Renal cortical epithelial cell (primary cell): Measurements from ENCODE around the gene DLG2. TPM values are rescaled to one million over a fixed set of nuclear protein-coding genes. Genes with fewer than 3 reads are reported as not detected.

ENCODE experiments used
- DNase-seq: peaks from one replicate; pipeline ENCODE4 v3.0.0-alpha.2; 2011; ENCODE audit warnings: low read depth
- total RNA-seq: library from RNA; depleted of rRNA; stranded (reverse); fragments of >200 nt; gene quantifications from 2 replicates; pipeline ENCODE4 v1.2.3, GENCODE V29; 2014

DLG2 gene
- total RNA-seq, 1 donor from 2014 or later: 0.85 TPM

DNA sequence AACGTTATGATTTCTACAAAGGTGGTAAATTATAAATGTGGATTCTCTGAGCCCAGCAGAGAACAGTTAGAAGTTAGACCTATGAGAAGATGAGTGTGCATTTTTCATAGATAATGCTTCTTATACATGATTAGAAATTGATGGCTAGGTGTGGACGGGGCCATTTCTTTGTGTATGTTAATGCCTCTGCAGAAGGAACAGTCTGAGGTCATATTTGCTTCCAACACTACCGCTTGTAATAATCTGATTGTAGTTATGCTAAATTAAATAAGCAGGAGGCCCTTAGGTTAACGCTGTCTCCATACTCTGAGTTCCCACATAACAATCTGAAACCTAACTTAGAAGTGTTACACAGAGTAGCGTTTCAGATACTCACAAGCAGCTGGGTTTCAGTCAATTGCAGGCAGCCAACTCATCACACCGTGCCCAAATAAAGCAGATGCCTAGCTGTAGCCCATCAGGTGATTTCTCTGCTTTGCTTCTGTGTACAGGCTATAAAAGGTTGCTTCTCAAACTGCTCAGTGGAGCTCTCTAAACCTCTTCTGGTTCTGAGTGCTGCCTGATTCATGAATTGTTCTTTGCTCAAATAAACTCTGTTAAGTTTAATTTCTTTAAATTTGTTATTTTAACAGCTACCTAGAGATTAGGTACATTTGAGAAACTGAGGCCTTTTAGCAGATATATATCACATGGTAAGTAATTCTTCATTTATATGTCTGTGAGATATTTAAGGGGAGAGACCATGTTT lies 1702.2 kb downstream of the DLG2 start:
- no peak for DNase-seq

DNA sequence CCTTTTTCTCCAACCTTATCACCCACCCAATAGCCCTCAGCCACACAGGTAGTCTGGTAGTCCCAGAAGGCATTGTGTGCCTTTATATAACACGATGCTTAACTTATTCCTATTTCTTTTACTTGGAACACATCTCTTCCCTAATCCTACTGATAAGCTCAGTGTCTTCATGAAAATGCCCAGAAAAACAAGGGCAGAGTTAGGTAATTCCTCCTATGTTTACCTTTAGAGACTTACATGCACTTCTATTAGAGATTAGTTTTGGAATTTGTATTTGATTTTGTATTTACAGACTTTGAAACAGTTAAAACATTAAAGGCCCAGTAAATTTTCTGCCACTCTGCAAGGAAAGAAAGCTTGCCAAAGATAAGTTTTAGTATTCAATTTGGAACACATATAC lies 1703.2 kb downstream of the DLG2 start:
- DNase-seq: no peak

DNA sequence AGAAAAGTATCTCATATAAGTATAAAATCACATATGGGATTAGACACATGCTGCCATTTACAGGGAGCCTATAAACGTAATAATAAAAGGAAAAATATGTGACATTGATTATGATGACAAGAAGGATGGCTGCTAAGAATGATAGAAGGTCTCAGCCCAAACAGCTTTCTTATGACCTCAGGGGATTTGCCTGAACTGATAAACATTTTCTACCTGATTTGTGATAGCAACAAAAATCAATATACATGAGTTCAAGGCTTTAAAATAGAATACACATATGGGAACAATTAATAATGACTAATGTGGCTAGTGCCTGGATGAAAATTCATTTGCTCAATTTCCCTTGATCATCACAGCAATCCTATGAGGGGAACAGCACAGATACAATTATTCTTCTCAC lies 1704.2 kb downstream of the DLG2 start:
- DNase-seq: no peak

- no peak for DNase-seq
These were observed 1704.8 kb downstream of the DLG2 start for GRCh38 chr11:83922318-83922717.

DNA sequence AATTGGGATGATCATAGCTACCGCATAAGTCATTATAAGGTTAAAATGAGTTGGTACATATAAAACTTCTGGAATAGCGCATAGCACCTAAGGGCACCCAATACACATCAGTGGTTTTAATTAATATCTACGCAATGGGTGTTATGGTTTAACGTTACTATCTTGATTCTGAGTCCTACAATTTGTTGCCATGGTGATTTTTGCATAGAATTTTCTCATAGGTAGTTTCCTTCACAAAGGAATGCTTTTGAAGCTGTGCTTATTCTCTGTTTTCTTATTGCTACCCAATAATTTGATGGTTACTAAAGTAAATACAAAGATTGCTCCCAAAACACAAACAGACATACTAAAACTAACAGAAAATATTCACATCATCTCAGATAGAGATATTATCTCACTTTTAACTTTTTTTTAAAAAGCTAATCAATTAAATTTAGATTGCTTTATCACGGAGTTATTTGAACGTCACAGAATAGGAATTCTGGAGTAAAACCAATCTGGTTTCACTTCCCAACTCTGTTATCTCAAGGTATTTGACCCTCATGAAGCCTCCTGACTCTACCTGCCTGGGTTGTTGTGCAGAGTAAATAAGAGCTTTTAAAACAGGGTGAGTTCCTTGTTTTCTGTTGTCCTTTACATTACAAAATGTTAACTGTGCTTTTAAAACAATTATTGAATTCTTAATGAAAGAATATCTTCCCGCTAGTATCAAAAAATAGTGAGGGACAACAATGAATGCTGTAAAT lies 1705.5 kb downstream of the DLG2 start:
- DNase-seq: no peak

DNA sequence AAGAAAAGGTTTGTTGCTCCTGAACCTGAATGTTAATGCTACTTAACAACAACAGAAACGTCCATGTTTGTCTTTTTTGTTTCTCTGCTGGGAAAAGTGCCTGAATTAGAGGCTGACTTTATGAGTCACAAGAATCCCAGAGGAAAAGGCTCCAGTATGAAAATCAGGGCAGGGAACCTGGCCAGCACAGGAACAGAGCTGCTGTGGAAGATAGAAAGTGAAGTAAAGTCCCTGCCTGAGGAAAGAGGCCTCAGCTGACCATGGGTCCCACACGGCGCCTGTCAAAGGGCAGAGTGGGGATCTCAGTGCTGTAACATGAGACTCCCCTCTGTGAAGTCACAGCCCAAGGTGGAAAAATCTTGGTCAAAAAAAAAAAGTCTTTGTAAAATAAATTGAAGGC lies 1708.7 kb downstream of the DLG2 start:
- no peak for DNase-seq

GRCh38 chr11:83914995-83915394 lies 1712.1 kb downstream of the DLG2 start:
- DNase-seq: no peak

- peak; percentile 74 for DNase-seq
These were observed 1717.3 kb downstream of the DLG2 start for GRCh38 chr11:83909579-83910534.

GRCh38 chr11:83908298-83908856 lies 1718.8 kb downstream of the DLG2 start:
- no peak for DNase-seq

- DNase-seq: peak; percentile 45
These were observed 1731.6 kb downstream of the DLG2 start for GRCh38 chr11:83895516-83895915.

GRCh38 chr11:83881428-83881827 lies 1745.7 kb downstream of the DLG2 start:
- DNase-seq: peak; percentile 4

- DNase-seq: no peak
These were observed 1756.1 kb downstream of the DLG2 start for GRCh38 chr11:83871054-83871453.

GRCh38 chr11:83866655-83867054 lies 1760.5 kb downstream of the DLG2 start:
- DNase-seq: no peak

GRCh38 chr11:83865636-83866461 lies 1761.3 kb downstream of the DLG2 start:
- DNase-seq: peak; percentile 61

DNA sequence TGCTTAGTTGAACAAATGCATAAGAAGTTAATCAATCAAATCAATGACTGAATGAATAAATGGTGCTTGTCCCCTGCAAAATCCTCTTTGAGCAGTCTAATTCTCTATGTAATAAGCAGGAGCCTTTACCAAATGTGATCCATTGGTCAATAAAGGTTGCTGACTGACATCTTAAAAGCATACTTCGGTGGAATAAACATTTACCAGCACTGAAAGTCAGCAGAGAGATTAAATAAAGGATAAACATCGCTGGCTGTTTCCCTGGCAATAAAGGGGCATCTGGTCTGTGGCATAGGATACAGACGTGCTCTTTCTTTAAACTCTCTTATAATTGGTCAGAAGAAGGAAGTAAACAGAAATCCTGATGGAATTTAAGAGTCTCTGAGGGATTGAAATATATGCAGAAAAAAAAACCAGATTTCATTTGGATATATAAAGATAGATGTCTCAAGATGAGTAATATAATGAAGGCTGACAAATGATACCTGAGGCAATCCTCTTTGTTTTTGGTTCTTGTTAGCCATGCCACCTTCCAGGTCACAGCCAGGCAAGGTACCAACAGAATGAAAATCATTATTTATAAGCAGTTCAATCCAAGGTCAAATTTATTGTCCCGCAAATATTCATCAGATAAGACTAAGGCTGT lies 1762.6 kb downstream of the DLG2 start:
- no peak for DNase-seq

DNA sequence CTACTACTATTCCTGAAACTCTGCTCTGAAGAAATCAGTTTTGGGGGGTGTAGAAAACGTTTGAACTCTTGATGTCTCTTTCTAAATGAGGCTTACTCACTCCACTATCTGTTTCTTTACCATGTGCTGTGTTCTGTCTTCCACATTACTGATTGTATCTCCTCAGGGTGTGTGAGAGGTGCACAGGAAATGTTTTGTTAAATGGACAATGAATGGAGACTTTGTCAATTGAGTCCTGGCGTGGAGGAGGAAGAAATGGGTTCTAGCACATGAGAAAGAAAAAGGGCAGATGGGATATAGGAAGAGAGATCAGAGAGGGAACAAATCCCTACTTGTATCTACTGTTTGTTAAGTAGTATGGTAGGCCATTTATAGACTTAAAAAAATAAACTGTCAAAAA lies 1763.9 kb downstream of the DLG2 start:
- no peak for DNase-seq

DNA sequence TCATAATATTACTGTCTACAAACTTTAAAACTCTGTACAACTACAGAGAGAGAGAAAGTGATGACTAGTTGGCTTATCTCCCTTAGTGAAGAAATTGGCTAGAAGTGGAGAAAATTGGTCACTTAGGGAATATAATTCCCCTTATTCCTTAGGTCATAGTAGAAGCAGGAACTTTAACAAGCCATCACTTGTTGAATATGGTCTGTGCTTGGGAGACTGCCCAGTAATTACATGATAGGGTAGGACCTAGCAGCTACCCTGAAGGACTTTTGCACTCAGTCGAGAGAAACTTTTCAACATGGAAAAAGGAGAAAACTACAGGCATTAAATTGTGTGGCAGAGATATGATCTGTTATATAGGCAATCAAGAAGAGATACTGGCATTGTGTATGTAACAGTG lies 1764.5 kb downstream of the DLG2 start:
- no peak for DNase-seq

GRCh38 chr11:83862033-83862432 lies 1765.1 kb downstream of the DLG2 start:
- no peak for DNase-seq

DNA sequence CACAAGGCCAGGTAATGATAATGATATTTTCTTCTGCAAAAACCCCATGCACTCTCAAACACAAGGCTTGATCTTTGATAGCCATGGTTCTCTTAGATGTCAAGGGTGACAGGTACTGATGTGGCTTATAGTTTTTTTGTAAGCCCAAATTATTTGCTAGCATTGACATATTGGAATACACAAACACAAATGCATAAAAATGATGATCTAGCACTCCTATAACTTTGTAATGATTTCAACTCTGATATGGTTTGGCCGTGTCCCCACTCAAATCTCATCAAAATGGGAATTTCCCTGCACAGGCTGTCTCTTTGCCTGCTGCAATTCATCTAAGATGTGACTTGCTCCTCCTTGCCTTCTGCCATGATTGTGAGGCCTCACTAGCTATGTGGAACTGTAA lies 1768.5 kb downstream of the DLG2 start:
- DNase-seq: no peak

GRCh38 chr11:83855237-83855636 lies 1771.9 kb downstream of the DLG2 start:
- no peak for DNase-seq
